GM21515 (cell line): ENCODE results near the gene CPLANE2.
"Not testable (repeated sequence)": the region's sequence is repeated elsewhere in the genome, so short reads cannot be mapped to it uniquely, and the experiment has no call there.

Source experiments
- ATAC-seq: cut with Tn5 transposase; IDR thresholded peaks from one replicate; pipeline ENCODE4 v1.9.1; 2021; ENCODE audit not compliant: unreplicated experiment

The CPLANE2 gene

GRCh38 chr1:16231331-16232315 is 5.4 kb downstream of the CPLANE2 start:
- no peak for ATAC-seq

GRCh38 chr1:16230744-16231143 is 6.2 kb downstream of the CPLANE2 start:
- no peak for ATAC-seq

GRCh38 chr1:16229976-16230740 is 6.8 kb downstream of the CPLANE2 start:
- no peak for ATAC-seq

GRCh38 chr1:16226490-16227179 is 10.3 kb downstream of the CPLANE2 start:
- no peak for ATAC-seq

GRCh38 chr1:16226129-16226489 is 10.9 kb downstream of the CPLANE2 start:
- no peak for ATAC-seq

- ATAC-seq = no peak
These were observed 12.5 kb downstream of the CPLANE2 start for GRCh38 chr1:16224472-16224871.

GRCh38 chr1:16222716-16223115 is 14.3 kb downstream of the CPLANE2 start:
- ATAC-seq = not testable (repeated sequence)

- ATAC-seq = no peak
These were observed 15.5 kb downstream of the CPLANE2 start for GRCh38 chr1:16221499-16221898.

GRCh38 chr1:16219968-16220500 is 16.9 kb downstream of the CPLANE2 start:
- no peak for ATAC-seq

GRCh38 chr1:16218674-16219071 is 18.3 kb downstream of the CPLANE2 start:
- no peak for ATAC-seq

- ATAC-seq = no peak
These were observed 18.8 kb downstream of the CPLANE2 start for GRCh38 chr1:16218014-16218673.

- peak; percentile 82 for ATAC-seq
These were observed 19.8 kb downstream of the CPLANE2 start for GRCh38 chr1:16217061-16217785.

GRCh38 chr1:16215882-16216753 is 20.9 kb downstream of the CPLANE2 start:
- no peak for ATAC-seq

- ATAC-seq = not testable (repeated sequence)
These were observed 21.7 kb downstream of the CPLANE2 start for GRCh38 chr1:16215240-16215639.

GRCh38 chr1:16213544-16213943 is 23.4 kb downstream of the CPLANE2 start:
- ATAC-seq = not testable (repeated sequence)

- ATAC-seq = no peak
These were observed 24.0 kb downstream of the CPLANE2 start for GRCh38 chr1:16213013-16213412.

GRCh38 chr1:16212251-16212961 is 24.6 kb downstream of the CPLANE2 start, which contains the start of gene ARHGEF19:
ARHGEF19 (minus strand) TSS chr1:16212652; CDS start chr1:16209054, 3,598 bp downstream.
- no peak for ATAC-seq

GRCh38 chr1:16211824-16212223 is 25.2 kb downstream of the CPLANE2 start:
- ATAC-seq = no peak
